Daoy (cell line): ENCODE results near the gene MT1M. TPM values are rescaled to one million over a fixed set of nuclear protein-coding genes. Genes with fewer than 3 reads are reported as not detected.
"Not testable (repeated sequence)": the region's sequence is repeated elsewhere in the genome, so short reads cannot be mapped to it uniquely, and the experiment has no call there.

Experiments
- DNase-seq: peaks from one replicate; pipeline ENCODE4 v3.0.0-alpha.2; 2015; ENCODE audit warnings: low read depth
- total RNA-seq: library from RNA; depleted of rRNA; stranded (reverse); fragments of >200 nt; shearing (Covaris generic); gene quantifications from 2 replicates; pipeline ENCODE4 v1.2.3, GENCODE V29; 2014

Gene MT1M
- total RNA-seq, 1 experiment from 2014 or later: 0.74 TPM

DNA sequence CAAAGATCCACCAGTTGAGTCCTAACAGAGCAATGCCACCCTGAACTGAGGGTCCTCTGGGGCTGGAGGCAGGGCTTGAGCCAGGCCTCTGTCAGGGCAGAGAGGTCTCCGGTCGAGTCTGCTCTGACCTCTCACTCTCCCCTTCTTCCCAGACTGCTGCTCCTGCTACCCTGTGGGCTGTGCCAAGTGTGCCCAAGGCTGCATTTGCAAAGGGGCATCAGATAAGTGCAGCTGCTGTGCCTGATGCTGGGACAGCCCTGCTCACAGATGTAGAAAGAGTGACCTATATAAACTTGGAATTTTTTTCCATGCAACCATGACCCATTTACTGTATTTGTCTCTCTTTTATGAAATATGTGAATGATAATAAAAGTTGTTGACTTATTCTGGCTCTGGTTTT is 16.8 kb downstream of the MT1M start:
- no peak for DNase-seq

DNA sequence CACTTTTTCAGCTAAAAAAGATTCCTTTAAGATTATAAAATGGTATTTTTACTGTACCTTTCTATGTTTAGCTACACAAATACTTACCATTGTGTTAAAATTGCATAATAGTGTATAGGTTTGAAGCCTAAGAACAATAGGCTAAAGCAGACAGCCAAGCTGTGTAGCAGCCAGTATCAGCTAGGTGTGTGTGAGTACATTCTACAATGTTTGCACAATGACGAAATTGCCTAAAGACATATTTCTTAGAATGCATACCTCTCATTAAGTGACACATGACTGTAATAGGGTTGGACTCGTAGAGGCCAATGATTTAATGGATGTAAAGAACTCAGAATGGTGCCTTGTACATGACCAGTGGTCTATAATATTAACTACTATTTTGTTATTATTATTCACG is 17.4 kb downstream of the MT1M start:
- no peak for DNase-seq

DNA sequence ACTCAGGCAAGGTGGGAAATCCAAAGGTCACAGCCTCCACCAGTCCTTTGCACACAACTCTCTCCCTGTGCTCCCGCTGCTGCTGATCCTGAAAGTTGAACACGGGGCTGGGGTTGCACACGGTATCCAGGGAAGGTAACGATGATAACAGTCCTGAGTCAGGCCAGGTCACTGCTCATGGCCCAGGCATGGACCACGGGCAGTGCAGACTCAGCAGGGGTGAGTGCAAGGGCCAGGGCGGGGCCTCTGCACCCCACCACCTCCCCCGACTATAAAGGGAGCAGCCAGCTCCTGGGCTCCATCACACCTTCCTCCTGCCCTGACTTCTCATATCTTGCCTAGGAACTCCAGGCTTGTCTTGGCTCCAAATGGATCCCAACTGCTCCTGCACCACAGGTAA is 19.1 kb downstream of the MT1M start, which contains the start of gene MT1B:
MT1B (plus strand) TSS at position 301 of the 400 bp plus-strand sequence; CDS start at position 369, 68 bp downstream.
- no peak for DNase-seq

DNA sequence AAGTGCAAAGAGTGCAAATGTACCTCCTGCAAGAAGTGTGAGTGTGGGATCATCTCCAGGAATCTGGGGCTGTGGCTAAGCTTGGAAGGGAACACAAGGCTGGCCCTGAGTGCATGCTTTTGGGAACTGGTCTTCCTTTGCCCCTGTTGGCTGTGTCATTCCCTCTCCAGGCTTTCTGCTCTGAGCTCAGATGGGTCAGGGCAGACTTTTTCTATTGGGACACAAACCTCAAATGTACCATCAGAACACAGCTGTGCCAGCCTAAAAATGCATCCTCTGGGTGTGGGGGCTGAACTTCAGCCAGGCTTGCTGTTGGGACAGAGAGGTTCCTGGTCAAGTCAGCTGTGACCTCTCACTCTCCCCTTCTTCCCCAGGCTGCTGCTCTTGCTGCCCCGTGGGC is 20.1 kb downstream of the MT1M start:
- no peak for DNase-seq

DNA sequence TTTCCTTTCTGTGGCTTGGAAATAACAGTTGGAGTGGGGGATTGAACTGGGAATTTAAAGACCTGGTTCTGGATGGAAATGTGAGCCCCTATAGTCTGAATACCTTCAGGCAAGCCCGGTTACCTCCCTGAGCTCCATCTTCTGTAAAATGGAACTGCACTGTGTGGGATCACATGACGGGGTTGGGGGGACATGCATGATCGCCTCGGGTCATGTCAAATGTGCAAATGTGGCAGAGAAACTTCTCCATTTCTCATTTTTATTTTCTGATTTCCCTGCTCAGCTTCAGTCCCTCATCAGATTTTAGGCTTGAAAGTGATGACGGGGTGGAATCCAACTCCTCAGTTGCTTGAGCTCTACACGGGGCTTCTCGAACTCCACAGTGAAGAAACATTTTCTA is 20.8 kb downstream of the MT1M start:
- DNase-seq: no peak

DNA sequence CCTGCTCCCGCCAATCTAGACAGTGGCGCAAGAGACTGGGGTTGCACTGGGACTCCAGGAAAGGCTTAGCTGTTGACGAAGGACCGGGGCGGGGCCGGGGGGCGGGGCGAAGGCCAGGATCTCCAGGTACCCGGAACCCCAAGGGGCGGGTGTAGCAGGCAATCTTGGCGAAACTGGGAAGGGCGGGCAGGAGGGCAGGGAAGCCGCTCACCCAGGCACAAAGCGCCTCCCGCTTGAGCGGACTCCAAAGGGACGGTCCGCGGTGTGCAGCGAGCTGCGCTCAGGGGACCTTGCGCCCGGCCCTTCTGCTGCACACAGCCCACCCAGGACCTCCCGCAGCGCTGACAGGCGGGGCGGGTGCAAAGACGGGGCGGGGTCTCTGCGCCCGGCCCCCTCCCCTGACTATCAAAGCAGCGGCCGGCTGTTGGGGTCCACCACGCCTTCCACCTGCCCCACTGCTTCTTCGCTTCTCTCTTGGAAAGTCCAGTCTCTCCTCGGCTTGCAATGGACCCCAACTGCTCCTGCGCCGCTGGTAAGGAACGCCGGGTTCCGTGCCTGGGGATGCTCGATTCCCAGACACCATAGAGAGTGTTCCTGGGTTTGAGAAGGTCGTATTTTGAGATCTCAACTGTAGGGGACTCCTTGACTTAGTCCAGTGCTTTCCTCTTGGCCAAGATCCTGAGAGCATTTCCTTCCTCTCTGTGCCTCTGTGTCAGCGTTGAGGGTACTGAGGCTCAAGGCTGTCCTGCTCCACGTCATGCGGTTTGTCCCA is 25.3 kb downstream of the MT1M start, which contains the start of gene MT1F:
MT1F (plus strand) TSS at position 405 of the 772 bp plus-strand sequence; CDS start at position 505, 100 bp downstream.
- DNase-seq: peak; percentile 61

DNA sequence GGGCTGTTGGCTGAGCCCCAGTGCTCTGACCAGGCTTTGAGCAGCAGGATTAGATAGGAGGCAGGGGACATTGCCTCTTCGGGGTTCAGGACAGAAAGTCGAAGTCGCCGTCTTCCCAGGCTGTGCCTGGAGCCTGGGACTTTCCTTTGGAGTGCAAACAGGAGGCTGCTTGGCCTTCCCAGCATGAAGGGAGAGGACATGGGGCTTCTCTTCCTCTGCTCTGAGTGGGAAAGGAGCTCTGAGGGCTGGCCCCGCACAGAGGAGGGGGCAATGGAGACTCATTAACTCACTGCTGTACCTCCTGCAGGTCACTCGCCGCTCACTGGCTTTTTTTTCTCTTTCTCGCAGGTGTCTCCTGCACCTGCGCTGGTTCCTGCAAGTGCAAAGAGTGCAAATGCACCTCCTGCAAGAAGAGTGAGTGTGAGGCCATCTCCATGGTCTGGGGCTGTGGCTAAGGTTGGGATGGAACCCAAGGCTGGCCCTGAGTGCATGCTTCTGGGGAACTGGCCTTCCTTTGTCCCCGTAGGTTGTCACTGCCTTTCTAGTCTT is 25.9 kb downstream of the MT1M start:
- DNase-seq: no peak

DNA sequence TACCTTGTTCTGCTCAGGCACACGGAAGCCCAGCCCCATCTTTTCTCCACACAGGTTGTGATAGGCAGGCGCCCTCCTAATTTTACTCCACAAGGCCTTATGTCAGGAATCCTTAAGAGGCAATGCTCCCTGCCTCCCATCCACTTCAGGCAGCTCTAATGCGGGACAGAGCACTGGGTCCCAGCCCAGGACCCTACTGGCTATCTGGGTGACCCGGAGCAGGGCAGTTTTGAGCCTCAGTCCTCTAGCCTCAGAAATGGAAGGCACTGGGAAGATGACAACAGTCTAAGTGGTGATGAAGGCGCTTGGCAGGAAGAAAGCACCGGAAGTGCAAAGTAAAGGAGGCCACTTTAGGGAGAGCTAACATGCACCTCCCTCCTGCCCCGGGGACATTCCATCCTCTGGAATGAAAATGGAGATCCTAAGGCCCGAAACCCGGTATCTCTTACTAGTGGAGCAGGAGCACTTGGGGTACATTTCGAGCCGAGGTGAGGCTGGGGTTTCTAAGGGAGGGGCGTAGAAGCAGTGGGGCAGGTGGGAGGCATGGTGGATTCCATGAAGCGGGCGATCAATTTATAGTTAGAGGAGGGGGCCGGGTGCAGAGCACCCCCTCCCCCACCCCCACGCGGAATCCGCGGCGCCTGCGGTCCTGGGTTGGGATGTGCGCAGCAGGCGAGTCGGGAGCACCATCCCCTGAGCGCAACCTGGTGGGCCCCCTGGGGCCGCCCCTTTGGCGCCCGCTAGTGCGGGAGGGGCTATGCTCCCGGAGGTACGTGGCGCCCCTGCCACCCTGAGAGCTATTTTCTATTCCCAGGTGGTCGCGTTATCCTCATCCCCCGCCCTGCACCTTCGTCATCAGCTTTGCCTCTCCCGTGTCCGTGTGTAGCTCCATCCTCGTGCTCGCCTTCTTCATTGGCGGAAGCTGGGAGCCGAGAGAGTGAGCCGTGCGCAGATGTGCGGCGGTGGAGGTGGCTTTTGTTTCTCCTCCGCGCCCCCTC is 30.2 kb downstream of the MT1M start:
- no peak for DNase-seq

DNA sequence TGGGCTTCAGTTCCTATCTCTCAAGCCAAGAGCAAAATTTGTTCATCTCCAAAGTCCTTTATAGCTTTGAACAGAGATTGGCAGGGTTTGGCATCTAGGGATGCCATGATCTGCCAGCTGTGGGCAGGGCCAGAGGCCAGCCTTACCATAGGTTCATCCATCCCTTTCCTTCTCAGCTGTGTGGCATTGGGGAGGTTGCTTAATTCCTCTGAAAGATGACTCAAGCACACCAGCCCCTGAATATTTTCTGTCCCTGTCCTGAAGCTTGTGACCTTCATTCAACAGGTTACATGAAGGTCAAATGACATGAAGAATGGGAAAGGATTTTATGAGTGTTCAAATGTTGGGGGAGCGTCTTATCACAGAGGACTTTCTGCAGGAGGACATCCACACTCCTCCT is 32.0 kb downstream of the MT1M start:
- DNase-seq: no peak

DNA sequence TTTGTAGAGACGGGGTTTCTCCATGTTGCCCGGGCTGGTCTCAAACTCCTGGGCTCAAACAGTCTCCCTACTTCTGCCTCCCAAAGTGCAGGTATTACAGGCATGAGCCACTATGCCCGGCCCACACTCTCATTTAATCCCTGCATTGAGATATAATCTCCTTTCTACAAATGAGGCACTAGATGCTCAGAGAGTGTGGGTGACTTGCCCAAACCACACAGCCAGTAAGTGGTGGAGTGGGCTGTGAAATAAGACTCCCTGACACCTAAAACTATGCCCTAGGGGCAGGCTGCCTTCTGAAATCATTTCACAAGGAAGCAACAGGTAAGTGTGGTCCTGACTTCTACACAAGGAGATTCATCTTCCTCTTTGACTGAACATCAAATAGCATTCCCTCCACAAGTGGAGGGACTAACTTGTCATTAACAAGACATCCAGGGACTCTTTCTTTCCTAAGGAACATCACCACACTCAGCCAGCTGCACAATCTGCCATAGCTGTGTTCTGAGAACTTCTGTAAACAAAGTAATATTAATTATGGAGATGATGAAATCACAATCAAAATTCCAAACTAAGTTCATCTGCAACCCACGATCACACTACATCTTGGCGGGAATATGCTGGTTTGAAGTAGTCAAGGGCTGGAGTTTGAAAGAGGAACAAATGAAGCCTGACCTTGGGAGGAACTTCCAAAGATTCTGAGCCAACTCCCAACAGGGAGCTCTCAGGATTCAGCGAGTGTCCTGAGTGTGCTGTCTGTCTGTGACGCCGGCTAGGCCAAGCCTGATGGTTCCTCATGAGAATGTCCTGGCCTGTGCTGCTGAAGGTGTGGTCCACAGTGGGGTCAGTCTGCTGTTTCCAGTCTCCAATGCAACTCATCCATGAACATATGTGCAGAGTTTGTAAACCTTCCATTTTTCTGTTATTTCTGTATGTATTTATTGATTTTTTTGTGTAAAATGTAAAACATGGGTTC is 33.1 kb downstream of the MT1M start:
- not testable (repeated sequence) for DNase-seq

DNA sequence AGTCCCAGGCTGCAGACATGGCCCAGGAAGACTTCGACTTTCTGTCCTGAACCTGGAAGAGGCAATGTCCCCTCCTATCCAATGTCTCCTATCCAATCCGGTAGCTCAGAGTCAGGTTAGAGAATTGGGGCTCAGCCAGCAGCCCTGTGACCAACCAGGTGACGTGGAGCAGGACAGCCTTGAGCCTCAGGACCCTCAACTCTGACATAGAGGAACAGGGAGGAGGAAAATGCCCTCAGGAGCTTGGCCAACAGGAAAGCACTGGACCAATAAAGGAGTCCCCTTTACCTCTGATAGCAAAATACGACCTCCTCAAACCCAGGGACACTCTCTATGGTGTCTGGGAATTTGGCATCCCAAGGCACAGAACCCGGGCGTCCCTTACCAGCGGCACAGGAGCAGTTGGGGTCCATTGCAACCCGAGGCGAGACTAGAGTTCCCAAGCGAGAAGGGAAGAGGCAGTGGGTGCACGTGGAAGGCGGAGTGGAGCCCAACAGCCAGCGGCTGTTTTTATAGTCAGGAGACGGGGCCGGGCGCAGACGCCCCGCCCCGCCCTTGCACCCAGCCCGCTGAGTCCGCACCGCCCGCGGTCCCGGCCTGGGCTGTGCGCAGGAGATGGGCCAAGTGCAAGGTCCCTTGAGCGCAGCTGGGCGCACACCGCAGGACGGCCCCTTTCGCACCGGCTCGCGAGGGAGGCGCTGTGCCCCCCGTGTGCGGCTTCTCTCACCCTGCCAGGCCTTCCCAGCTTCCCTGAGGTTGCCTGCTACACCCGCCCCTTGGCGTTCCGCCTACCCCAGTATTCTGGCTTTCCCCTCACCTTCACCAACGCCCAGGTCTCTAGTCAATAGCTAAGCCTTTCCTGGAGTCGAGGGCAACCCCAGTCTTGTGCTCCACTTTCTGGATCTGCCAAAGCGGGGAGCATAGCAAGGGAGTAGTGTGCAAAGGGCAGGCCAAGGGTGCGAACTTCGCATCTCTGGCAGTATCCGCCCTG is 35.4 kb downstream of the MT1M start, which contains the start of gene MT1G:
MT1G (minus strand) TSS at position 485 of the 991 bp plus-strand sequence; CDS start at position 413, 72 bp downstream.
- DNase-seq: peak; percentile 48

DNA sequence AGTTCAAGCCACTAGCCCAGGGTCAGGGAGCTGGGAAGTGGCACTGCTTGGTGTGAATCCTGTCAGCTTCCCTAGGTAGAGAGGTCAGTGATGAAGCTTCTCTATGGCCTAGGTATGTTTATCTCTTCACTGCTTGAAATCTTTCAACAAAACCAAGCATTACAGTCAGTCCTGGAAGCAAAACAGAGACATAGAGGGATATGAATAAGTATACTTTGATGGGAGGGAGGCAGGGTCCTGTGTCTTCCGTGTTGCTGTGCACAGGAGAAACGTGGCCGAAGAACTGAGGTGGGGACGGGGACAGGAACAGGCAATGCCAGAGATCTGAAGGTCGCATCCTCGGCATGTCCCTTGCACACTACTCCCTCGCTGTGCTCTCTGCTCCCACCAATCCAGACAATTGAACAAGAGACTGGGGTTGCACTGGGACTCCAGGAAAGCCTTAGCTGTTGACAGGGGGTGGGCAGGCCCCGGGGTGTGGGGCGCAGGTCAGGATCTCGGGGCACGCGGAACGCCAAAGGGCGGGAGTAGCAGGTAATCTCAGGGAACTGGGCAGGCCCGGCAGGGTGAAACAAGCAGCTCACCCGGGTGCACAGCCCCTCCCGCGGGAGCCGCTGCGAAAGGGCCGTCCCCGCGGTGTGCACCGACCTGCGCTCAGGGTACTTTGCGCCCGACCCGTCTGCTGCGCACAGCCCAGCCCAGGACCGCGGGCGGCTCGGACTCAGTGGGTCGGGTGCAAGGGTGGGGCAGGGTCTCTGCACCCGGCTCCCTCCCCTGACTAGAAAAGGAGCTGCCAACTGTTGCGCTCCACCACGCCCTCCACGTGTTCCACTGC is 36.8 kb downstream of the MT1M start, which contains the start of gene MT1H:
MT1H (plus strand) TSS at position 810 of the 835 bp plus-strand sequence. CDS start 71 bp downstream, outside the sequence.
- no peak for DNase-seq

DNA sequence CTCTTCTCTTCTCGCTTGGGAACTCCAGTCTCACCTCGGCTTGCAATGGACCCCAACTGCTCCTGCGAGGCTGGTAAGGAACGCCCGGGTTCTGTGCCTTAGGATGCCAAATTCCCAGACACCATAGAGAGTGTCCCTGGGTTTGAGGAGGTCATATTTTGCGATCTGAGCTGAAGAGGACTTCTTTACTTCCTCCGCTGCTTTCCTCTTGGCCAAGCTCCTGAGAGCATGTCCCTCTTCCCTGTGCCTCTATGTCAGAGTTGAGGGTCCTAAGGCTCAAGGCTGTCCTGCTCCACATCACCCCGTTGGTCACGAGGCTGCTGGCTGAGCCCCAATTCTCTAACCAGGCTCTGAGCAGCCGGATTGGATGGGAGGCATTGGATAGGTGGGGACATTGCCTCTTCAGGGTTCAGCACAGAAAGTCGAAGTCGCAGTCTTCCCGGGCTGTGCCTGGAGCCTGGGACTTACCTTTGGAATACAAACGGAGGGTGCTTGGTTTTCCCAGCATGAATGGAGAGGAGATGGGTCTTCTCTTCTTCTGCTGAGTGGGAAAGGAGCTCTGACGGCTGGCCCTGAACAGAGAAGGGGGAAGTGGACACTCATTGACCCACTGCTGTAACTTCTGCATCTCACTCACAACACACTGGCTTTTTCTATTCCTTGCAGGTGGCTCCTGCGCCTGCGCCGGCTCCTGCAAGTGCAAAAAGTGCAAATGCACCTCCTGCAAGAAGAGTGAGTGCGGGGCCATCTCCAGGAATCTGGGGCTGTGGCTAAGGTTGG is 37.6 kb downstream of the MT1M start:
- DNase-seq: no peak

DNA sequence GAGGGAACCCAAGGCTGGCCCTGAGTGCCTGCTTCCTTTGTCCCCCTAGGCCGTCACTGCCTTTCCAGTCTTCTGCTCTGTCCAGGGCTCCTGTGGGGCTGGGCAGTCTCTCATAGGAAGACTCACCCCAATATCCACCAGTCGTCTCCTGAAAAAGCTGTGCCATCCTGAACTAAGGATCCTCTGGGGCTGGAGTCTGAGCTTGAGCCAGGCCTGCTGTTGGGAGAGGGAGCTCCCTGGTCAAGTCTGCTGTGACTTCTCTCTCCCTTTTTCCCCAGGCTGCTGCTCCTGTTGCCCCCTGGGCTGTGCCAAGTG is 38.1 kb downstream of the MT1M start:
- no peak for DNase-seq

DNA sequence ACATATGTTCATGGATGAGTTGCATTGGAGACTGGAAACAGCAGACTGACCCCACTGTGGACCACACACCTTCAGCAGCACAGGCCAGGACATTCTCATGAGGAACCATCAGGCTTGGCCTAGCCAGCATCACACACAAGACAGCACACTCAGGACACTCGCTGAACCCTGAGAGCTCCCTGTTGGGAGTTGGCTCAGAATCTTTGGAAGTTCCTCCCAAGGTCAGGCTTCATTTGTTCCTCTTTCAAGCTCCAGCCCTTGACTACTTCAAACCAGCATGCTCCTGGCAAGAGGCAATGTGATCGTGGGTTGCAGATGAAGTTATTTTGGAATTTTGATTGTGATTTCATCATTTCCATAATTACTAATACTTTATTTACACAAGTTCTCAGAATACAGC is 39.2 kb downstream of the MT1M start:
- not testable (repeated sequence) for DNase-seq

DNA sequence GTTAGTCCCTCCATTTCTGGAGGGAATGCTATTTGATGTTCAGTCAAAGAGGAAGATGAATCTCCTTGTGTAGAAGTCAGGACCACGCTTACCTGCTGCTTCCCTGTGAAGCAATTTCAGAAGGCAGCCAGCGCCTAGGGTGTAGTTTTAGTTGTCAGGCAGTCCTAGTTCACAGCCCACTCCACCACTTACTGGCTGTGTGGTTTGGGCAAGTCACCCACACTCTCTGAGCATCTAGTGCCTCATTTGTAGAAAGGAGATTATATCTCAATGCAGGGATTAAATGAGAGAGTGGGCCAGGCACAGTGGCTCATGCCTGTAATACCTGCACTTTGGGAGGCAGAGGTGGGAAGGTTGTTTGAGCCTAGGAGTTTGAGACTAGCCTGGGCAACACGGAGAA is 39.7 kb downstream of the MT1M start:
- not testable (repeated sequence) for DNase-seq

DNA sequence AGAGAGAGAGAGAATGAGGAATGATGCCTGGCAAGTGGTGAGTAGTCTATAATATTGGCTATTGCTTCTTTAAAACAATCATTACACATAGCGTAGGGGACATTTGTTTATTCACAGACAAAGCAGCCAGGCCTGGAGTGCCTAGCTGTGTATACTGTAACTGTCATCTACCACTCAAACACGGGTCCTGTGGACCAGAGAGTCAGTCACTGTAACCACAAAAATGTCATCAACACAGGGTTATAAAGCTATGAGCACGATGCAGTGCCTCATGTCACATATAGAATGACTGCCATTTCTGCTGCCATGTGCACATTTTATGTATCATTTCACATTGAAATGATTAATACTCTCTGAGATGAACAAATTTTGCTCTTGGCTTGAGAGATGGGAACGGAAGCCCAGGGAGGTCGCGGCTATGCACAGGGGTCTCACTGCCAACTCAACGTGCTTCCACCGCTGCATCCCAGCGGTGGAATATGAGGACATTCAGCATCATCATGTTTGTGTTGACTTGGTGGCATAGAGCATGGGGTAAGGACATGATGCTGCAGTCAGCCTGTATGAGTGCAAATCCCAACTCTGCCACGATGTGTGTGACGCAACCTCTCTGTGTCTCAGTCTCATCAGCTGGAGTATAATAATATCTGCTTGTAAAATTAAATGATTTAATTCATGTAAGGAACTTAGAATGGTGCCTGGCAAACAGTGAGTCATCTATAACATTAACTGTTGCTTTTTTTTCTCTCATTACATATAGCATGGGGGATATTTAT is 40.5 kb downstream of the MT1M start:
- DNase-seq: no peak
